ENCODE results near the gene TMEM178A. TPM values are rescaled to one million over a fixed set of nuclear protein-coding genes. Genes with fewer than 3 reads are reported as not detected.

TMEM178A gene
- total RNA-seq, 1 donor from 2014 or later = 32.9 TPM

- no peaks in the 10 kb centered on the region for H3K9me3 Mint-ChIP-seq (ENCODE audit: low read depth)
- H3K4me3 Mint-ChIP-seq (ENCODE audit: low read depth) = no peak overlapping the region
- H3K36me3 Mint-ChIP-seq (ENCODE audit: insufficient read depth) = peaks cover 13% of the 10 kb centered on the region
- peaks cover 7% of the 10 kb centered on the region for H3K4me1 Mint-ChIP-seq (ENCODE audit: low read depth)
- DNase-seq (ENCODE audit: low spot score, unreplicated experiment) = no peak
- no peaks in the 10 kb centered on the region for H3K27me3 Mint-ChIP-seq
- H3K27ac Mint-ChIP-seq = no peak overlapping the region
- TF ChIP-seq, protein P1, sequence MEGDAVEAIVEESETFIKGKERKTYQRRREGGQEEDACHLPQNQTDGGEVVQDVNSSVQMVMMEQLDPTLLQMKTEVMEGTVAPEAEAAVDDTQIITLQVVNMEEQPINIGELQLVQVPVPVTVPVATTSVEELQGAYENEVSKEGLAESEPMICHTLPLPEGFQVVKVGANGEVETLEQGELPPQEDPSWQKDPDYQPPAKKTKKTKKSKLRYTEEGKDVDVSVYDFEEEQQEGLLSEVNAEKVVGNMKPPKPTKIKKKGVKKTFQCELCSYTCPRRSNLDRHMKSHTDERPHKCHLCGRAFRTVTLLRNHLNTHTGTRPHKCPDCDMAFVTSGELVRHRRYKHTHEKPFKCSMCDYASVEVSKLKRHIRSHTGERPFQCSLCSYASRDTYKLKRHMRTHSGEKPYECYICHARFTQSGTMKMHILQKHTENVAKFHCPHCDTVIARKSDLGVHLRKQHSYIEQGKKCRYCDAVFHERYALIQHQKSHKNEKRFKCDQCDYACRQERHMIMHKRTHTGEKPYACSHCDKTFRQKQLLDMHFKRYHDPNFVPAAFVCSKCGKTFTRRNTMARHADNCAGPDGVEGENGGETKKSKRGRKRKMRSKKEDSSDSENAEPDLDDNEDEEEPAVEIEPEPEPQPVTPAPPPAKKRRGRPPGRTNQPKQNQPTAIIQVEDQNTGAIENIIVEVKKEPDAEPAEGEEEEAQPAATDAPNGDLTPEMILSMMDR (IDR thresholded peaks at IDR 0.05; ENCODE audit: unreplicated experiment) = no peak
Measured at GRCh38 chr2:39715822-39716221, 50.1 kb downstream of the TMEM178A start.

GRCh38 chr2:39717067-39717466 is 51.4 kb downstream of the TMEM178A start:
- peaks cover 7% of the 10 kb centered on the region for H3K4me1 Mint-ChIP-seq (ENCODE audit: low read depth)
- no peaks in the 10 kb centered on the region for H3K9me3 Mint-ChIP-seq (ENCODE audit: low read depth)
- H3K36me3 Mint-ChIP-seq (ENCODE audit: insufficient read depth) = peaks cover 12% of the 10 kb centered on the region
- no peak overlapping the region for H3K4me3 Mint-ChIP-seq (ENCODE audit: low read depth)
- no peak for DNase-seq (ENCODE audit: low spot score, unreplicated experiment)
- no peaks in the 10 kb centered on the region for H3K27me3 Mint-ChIP-seq
- TF ChIP-seq, protein P1 (IDR thresholded peaks at IDR 0.05; ENCODE audit: unreplicated experiment) = no peak
- no peak overlapping the region for H3K27ac Mint-ChIP-seq

- Mint-ChIP-seq H3K9me3 (ENCODE audit: low read depth) (no peaks in the 10 kb centered on the region), H3K4me1 (ENCODE audit: low read depth) (peaks cover 8% of the 10 kb centered on the region), H3K36me3 (ENCODE audit: insufficient read depth) (peaks cover 11% of the 10 kb centered on the region), H3K27me3 (no peaks in the 10 kb centered on the region), H3K27ac (no peak overlapping the region), H3K4me3 (ENCODE audit: low read depth) (no peak overlapping the region)
- TF ChIP-seq, protein P1 (IDR thresholded peaks at IDR 0.05; ENCODE audit: unreplicated experiment) = no peak
- DNase-seq (ENCODE audit: low spot score, unreplicated experiment) = no peak
Measured at GRCh38 chr2:39718483-39718882, 52.8 kb downstream of the TMEM178A start.

GRCh38 chr2:39719317-39719716 is 53.6 kb downstream of the TMEM178A start:
- Mint-ChIP-seq H3K27ac (no peak overlapping the region), H3K36me3 (ENCODE audit: insufficient read depth) (peaks cover 9% of the 10 kb centered on the region), H3K27me3 (no peaks in the 10 kb centered on the region), H3K9me3 (ENCODE audit: low read depth) (no peaks in the 10 kb centered on the region), H3K4me3 (ENCODE audit: low read depth) (no peak overlapping the region), H3K4me1 (ENCODE audit: low read depth) (peaks cover 11% of the 10 kb centered on the region)
- TF ChIP-seq, protein P1 (IDR thresholded peaks at IDR 0.05; ENCODE audit: unreplicated experiment) = no peak
- DNase-seq (ENCODE audit: low spot score, unreplicated experiment) = no peak

- TF ChIP-seq, protein P1 (IDR thresholded peaks at IDR 0.05; ENCODE audit: unreplicated experiment) = no peak
- Mint-ChIP-seq H3K36me3 (ENCODE audit: insufficient read depth) (peaks cover 9% of the 10 kb centered on the region), H3K9me3 (ENCODE audit: low read depth) (no peaks in the 10 kb centered on the region), H3K27me3 (no peaks in the 10 kb centered on the region), H3K27ac (no peak overlapping the region), H3K4me1 (ENCODE audit: low read depth) (peaks cover 23% of the 10 kb centered on the region), H3K4me3 (ENCODE audit: low read depth) (no peak overlapping the region)
- DNase-seq (ENCODE audit: low spot score, unreplicated experiment) = no peak
Measured at GRCh38 chr2:39720970-39721369, 55.3 kb downstream of the TMEM178A start.

Measured in progenitor cell of endocrine pancreas (in vitro differentiated cells).